HepG2 (cell line): ENCODE measurements around the gene POLR1H. TPM values are rescaled to one million over a fixed set of nuclear protein-coding genes. Genes with fewer than 3 reads are reported as not detected.

Experiments
- ARHGAP35 ChIP-seq: sonication (generic); formaldehyde crosslinking; IDR thresholded peaks from 2 replicates; pipeline ENCODE4 v1.9.0; 2022; ENCODE audit warnings: mild to moderate bottlenecking, inconsistent platforms, moderate library complexity, missing genetic modification reagents, borderline replicate concordance
- ARID3A ChIP-seq: IDR thresholded peaks from 2 replicates; pipeline ENCODE4 v1.6.1; 2012; ENCODE audit warnings: low read depth, low read length, improper control_type of control experiment
- ATAD3A ChIP-seq: sonication (generic); formaldehyde crosslinking; IDR thresholded peaks from 2 replicates; pipeline ENCODE4 v1.4.0; 2020; ENCODE audit warnings: missing genetic modification reagents
- FOXC1 ChIP-seq: sonication (generic); formaldehyde crosslinking; IDR thresholded peaks from 2 replicates; pipeline ENCODE4 v1.8.0; 2022; ENCODE audit warnings: mild to moderate bottlenecking, missing genetic modification reagents, borderline replicate concordance
- KDM5A ChIP-seq: fragments of 200-600 bp; sonication (generic); IDR thresholded peaks from 2 replicates; pipeline ENCODE4 v1.7.0; 2018; ENCODE audit warnings: antibody characterized with exemption, mild to moderate bottlenecking, low read length, borderline replicate concordance
- MYC ChIP-seq: sonication (generic); formaldehyde crosslinking; IDR thresholded peaks from 2 replicates; pipeline ENCODE4 v1.9.0; 2021; ENCODE audit warnings: missing genetic modification reagents, borderline replicate concordance
- NFE2L1 ChIP-seq: sonication (generic); formaldehyde crosslinking; IDR thresholded peaks from 2 replicates; pipeline ENCODE4 v1.4.0; 2020; ENCODE audit warnings: missing genetic modification reagents, mild to moderate bottlenecking, borderline replicate concordance
- NR2F1 ChIP-seq, 2 experiments: fragments of 450-650 bp in 1 of 2; formaldehyde crosslinking in 1 of 2; IDR thresholded peaks; 2 replicates each; pipeline versions ENCODE4 v1.5.0 to v1.6.1; 2016 to 2020; ENCODE audit warnings: mild to moderate bottlenecking in 1 of 2, missing compliant biosample characterization in 1 of 2, missing genetic modification reagents in 1 of 2, moderate library complexity in 1 of 2
- NR2F6 ChIP-seq, 2 experiments: IDR thresholded peaks; 2 replicates each; pipeline ENCODE4 v1.6.1; 2016; ENCODE audit warnings: antibody characterized with exemption in 1 of 2, mild to moderate bottlenecking in 1 of 2
- NR3C1 ChIP-seq: sonication (generic); formaldehyde crosslinking; IDR thresholded peaks from 2 replicates; pipeline ENCODE4 v1.4.0; 2020; ENCODE audit warnings: missing genetic modification reagents
- POLR2AphosphoS2 ChIP-seq: IDR thresholded peaks from 2 replicates; pipeline ENCODE4 v1.6.1; 2011; ENCODE audit warnings: low read depth, low read length, improper control_type of control experiment
- SOX6 ChIP-seq, 2 experiments: fragments of 450-650 bp in 1 of 2; sonication (generic) in 1 of 2; formaldehyde crosslinking in 1 of 2; IDR thresholded peaks; 2 replicates each; pipeline versions ENCODE4 v1.4.0 to v1.6.1; 2017 to 2020; ENCODE audit warnings: antibody characterized with exemption in 1 of 2, mild to moderate bottlenecking in 1 of 2, missing genetic modification reagents in 1 of 2
- SRY ChIP-seq: sonication (generic); formaldehyde crosslinking; IDR thresholded peaks from 2 replicates; pipeline ENCODE4 v1.8.0; 2022; ENCODE audit warnings: mild to moderate bottlenecking, missing genetic modification reagents
- ZFP90 ChIP-seq: sonication (generic); formaldehyde crosslinking; IDR thresholded peaks from 2 replicates; pipeline ENCODE4 v1.8.0; 2022; ENCODE audit warnings: missing genetic modification reagents, mild to moderate bottlenecking, inconsistent platforms, borderline replicate concordance
- ZNF121 ChIP-seq: sonication (generic); formaldehyde crosslinking; IDR thresholded peaks from 2 replicates; pipeline ENCODE4 v1.5.0; 2020; ENCODE audit warnings: mild to moderate bottlenecking, missing genetic modification reagents
- ZNF230 ChIP-seq: sonication (generic); formaldehyde crosslinking; IDR thresholded peaks from 2 replicates; pipeline ENCODE4 v1.4.0; 2020; ENCODE audit warnings: mild to moderate bottlenecking, missing genetic modification reagents
- ZNF547 ChIP-seq: sonication (generic); formaldehyde crosslinking; IDR thresholded peaks from 2 replicates; pipeline ENCODE4 v1.5.1; 2020; ENCODE audit warnings: mild to moderate bottlenecking, missing genetic modification reagents
- ZNF563 ChIP-seq: sonication (generic); formaldehyde crosslinking; IDR thresholded peaks from 2 replicates; pipeline ENCODE4 v1.8.0; 2022; ENCODE audit warnings: mild to moderate bottlenecking, moderate library complexity, missing genetic modification reagents
- ZNF616 ChIP-seq: sonication (generic); formaldehyde crosslinking; IDR thresholded peaks from 2 replicates; pipeline ENCODE4 v1.5.0; 2020; ENCODE audit warnings: low read depth, mild to moderate bottlenecking, missing genetic modification reagents
- ZNF691 ChIP-seq: sonication (generic); formaldehyde crosslinking; IDR thresholded peaks from 2 replicates; pipeline ENCODE4 v1.4.0; 2020; ENCODE audit warnings: missing genetic modification reagents, low read depth, mild to moderate bottlenecking, borderline replicate concordance
- ZNF770 ChIP-seq: sonication (generic); formaldehyde crosslinking; IDR thresholded peaks from 2 replicates; pipeline ENCODE4 v1.5.0; 2020; ENCODE audit warnings: mild to moderate bottlenecking, missing genetic modification reagents
- polyA plus RNA-seq, 8 experiments: library from polyadenylated mRNA; depleted of rRNA in 3 of 8; stranded (reverse) in 7 of 8; unstranded in 1 of 8; fragments of >200 nt; fragmentation: Illumina TruSeq in 4 of 8; extraction: Trizol in 4 of 8; gene quantifications; 2 replicates each; pipeline versions ENCODE4 v1.2.1 to v1.2.3, GENCODE V29; 2011 to 2016; ENCODE audit warnings: low read depth in 4 of 8, missing spikeins in 1 of 8, mixed read lengths in 1 of 8; ENCODE audit not compliant: insufficient read depth in 1 of 8
- total RNA-seq, 5 experiments: library from RNA; depleted of rRNA; stranded (reverse); fragments of >200 nt; fragmentation: Illumina TruSeq; extraction: Trizol; gene quantifications; 2 replicates each; pipeline ENCODE4 v1.2.3, GENCODE V29; 2016; ENCODE audit warnings: low read depth in 1 of 5
- TF ChIP-seq, protein P1 (sequence below): sonication (generic); formaldehyde crosslinking; IDR thresholded peaks from 2 replicates; pipeline ENCODE4 v1.4.0; 2020; ENCODE audit warnings: missing genetic modification reagents, borderline replicate concordance

The POLR1H gene
- total and polyA plus RNA-seq, 2 of the 13 experiments (the other 11 are each of a cell fraction or from before 2014, with no cell fraction given): 61.4 to 79.8 TPM

GRCh38 chr6:30102970-30103871, 42.2 kb downstream of the POLR1H start (continued):
- TF ChIP-seq NR3C1: no peak
- TF ChIP-seq ZNF230 (CRISPR knock-in tag): 0 out of 2 replicates have a peak, but pooled peaks have one; percentile 59
- TF ChIP-seq NFE2L1 (CRISPR knock-in tag): no peak
- no peak for TF ChIP-seq ZFP90
- TF ChIP-seq SOX6 (IDR thresholded peaks at IDR 0.05): no peak
- peak; percentile 62 for TF ChIP-seq SOX6 (CRISPR knock-in tag; IDR thresholded peaks at IDR 0.05)
- peak; percentile 43; the same call in 1 of the 2 replicates for TF ChIP-seq MYC (CRISPR knock-in tag)
- peak; percentile 88; the same call in 1 of the 2 replicates for TF ChIP-seq ZNF691 (CRISPR knock-in tag)
- 0 out of 2 replicates have a peak, but pooled peaks have one; percentile 9 for TF ChIP-seq ZNF121
- TF ChIP-seq KDM5A: no peak; the same call in 1 of the 2 replicates
- TF ChIP-seq ATAD3A (CRISPR knock-in tag): no peak
- TF ChIP-seq, protein P1, sequence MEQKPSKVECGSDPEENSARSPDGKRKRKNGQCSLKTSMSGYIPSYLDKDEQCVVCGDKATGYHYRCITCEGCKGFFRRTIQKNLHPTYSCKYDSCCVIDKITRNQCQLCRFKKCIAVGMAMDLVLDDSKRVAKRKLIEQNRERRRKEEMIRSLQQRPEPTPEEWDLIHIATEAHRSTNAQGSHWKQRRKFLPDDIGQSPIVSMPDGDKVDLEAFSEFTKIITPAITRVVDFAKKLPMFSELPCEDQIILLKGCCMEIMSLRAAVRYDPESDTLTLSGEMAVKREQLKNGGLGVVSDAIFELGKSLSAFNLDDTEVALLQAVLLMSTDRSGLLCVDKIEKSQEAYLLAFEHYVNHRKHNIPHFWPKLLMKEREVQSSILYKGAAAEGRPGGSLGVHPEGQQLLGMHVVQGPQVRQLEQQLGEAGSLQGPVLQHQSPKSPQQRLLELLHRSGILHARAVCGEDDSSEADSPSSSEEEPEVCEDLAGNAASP: peak; percentile 53; the same call in 1 of the 2 replicates
- no peak for TF ChIP-seq ZNF770 (CRISPR knock-in tag)
- no peak; the same call in none of the 2 replicates for TF ChIP-seq ARHGAP35 (CRISPR knock-in tag)
- no peak for TF ChIP-seq POLR2AphosphoS2
- no peak for TF ChIP-seq NR2F6 (IDR thresholded peaks at IDR 0.05)
- no peak for TF ChIP-seq NR2F6 (CRISPR knock-in tag; IDR thresholded peaks at IDR 0.05)
- TF ChIP-seq FOXC1: no peak; the same call in 1 of the 2 replicates
- TF ChIP-seq ARID3A: no peak
- TF ChIP-seq ZNF547 (CRISPR knock-in tag): no peak
- TF ChIP-seq NR2F1 (CRISPR knock-in tag; IDR thresholded peaks at IDR 0.05): no peak
- TF ChIP-seq ZNF563 (CRISPR knock-in tag): peak; percentile 77; the same call in 1 of the 2 replicates
- no peak for TF ChIP-seq ZNF616 (CRISPR knock-in tag)
- peak; percentile 60; the same call in 1 of the 2 replicates for TF ChIP-seq SRY (CRISPR knock-in tag)
